GM18873 (cell line): Measurements from ENCODE around the gene TIMM21.

Source experiments
- ATAC-seq: cut with Tn5 transposase; IDR thresholded peaks from one replicate; pipeline ENCODE4 v1.9.1; 2021; ENCODE audit warnings: mild to moderate bottlenecking, moderate library complexity, moderate number of reproducible peaks; ENCODE audit not compliant: unreplicated experiment, low FRiP score

TIMM21 gene

GRCh38 chr18:74186661-74187060 is 38.3 kb downstream of the TIMM21 start:
- ATAC-seq, result no peak

- no peak for ATAC-seq
Measured at GRCh38 chr18:74190086-74190485, 41.8 kb downstream of the TIMM21 start.

DNA sequence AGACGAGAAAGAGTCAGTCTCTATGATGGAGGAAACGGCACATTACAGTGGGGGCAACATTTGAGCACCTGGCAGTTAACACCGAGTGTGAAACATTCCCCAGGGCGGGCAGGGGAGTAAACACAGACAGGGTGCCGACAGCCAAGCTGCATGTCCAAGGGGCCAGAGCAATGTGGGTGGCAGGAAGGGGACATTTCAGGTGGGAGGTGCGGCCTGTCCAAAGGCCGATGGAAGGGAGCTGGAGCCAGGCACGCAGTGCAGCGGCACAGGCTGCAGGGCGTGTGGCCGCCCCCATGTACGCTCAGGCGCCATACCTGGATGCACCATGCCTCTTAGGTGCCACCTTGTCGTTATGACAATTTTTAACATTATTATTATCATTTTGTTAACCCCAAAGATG is 43.3 kb downstream of the TIMM21 start:
- no peak for ATAC-seq

DNA sequence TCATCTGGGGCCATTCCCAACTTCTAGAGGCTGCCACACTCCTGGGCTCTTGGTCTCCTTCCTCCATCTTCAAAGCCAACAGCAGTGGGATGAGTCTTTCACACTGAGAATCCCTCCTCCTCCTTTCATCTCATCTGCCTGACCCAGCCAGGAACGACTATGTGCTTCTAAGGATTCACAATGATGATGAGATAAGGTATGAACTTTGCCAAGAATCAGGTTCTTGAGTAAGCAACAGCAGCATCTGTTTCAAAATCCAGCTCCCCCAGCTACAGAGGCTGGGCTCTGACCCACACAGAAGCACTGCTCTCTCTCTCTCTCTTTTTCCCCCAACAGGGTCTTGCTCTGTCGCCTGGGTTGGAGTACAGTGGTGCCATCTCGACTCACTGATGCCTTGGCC is 46.4 kb downstream of the TIMM21 start:
- ATAC-seq, result no peak

GRCh38 chr18:74196220-74197119 is 48.1 kb downstream of the TIMM21 start:
- peak; percentile 80 for ATAC-seq

DNA sequence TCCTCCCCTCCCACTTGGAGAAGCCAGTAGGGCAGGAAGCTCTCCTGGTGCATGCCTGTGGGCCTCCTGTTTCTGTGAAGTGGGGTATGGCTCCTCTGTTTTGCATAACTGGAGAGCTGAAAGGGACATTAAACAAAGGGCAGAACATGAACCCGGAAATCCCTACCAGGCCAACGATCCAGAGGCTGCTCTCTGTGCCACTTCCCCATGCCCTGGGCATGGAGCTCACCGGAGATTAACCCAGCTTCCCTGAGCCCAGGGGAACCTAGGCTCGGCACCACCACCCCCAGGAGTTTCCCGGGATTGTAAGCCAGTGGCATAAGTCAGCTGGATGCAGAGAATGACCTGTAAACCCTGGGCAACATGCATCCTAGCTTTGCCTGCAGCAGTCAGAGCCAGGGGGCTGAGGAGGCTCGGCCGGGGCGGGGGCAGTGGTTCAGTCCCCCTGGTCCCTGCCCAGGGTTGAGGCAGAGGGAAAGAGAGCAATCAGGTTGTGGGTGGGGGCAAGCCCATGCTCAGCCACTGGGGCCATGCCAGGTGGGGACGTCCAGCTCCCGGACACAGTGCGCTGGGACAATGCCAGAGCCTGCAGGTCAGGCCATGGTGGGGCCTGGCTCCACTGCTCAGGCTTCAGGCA is 49.5 kb downstream of the TIMM21 start:
- ATAC-seq, result no peak

- no peak for ATAC-seq
Measured at GRCh38 chr18:74198453-74198852, 50.1 kb downstream of the TIMM21 start.

- no peak for ATAC-seq
Measured at GRCh38 chr18:74200780-74201179, 52.5 kb downstream of the TIMM21 start.

DNA sequence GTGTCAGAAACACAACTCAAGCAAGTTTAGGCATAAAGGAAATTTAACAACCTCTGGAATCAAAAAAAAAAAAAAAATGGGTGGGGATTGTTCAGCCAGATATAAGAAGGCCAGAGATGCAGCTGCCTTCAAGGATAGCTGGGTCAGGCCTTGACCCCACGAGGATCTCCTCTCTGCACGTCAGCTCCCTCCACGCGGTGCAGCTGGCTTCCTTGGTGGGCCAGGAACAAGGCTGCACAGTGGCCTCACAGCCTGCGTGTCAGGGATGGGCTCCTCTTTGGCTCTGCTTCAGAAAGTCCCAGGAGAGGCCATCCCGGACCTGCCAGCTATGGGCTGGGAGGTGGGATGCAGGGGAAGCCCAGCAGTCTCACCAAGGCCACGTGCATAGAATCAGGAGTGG is 55.5 kb downstream of the TIMM21 start:
- ATAC-seq, result no peak

DNA sequence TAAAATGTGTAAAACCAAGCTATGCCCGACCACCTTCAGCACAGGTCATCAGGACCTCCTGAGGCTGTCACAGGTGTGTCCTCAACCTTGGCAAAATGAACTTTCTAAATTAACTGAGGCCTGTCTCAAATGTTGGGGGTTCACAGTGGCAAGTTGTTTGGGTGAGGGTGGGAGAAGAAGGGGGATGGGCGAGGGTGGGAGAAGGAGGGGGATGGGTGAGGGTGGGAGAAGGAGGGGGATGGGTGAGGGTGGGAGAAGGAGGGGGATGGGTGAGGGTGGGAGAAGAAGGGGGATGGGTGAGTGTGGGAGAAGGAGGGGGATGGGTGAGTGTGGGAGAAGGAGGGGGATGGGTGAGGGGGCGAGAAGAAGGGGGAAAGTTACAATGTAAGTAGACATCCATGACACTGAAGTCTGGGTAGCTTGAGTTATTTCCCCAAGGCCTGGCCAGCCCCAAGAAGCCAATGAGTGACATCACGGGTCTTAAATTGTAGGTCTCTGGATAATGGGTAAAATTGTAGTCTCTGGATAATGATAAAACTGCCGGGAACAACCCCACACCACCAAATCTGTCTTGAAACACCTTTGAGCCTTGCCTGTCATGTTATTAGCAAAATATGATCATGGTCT is 56.3 kb downstream of the TIMM21 start:
- no peak for ATAC-seq
